DOHH2 (cell line): ENCODE results near the gene FTCD.

Experiments
- H3F3A ChIP-seq: fragments of 200-600 bp; sonication (generic), shearing (Covaris generic); 2 replicates; pipeline ENCODE4 v1.6.0; 2016; ENCODE audit warnings: antibody characterized with exemption, mild to moderate bottlenecking; ENCODE audit not compliant: control insufficient read depth, insufficient read depth
- H3K27ac ChIP-seq: fragments of 200-600 bp; sonication (generic); 2 replicates; pipeline ENCODE4 v1.5.1; 2014; ENCODE audit warnings: low read depth, mild to moderate bottlenecking, low read length, moderate library complexity
- H3K27me3 ChIP-seq: fragments of 200-600 bp; sonication (generic); 2 replicates; pipeline ENCODE4 v1.6.1; 2014; ENCODE audit warnings: mild to moderate bottlenecking, low read length, mixed read lengths; ENCODE audit not compliant: control insufficient read depth
- H3K36me3 ChIP-seq: fragments of 200-600 bp; sonication (generic); 2 replicates; pipeline ENCODE4 v1.6.1; 2014; ENCODE audit warnings: mild to moderate bottlenecking, low read length, moderate library complexity, mixed read lengths; ENCODE audit not compliant: control insufficient read depth
- H3K4me1 ChIP-seq: fragments of 200-600 bp; sonication (generic); 2 replicates; pipeline ENCODE4 v1.6.1; 2014; ENCODE audit warnings: mild to moderate bottlenecking, low read length, mixed read lengths; ENCODE audit not compliant: control insufficient read depth
- H3K4me2 ChIP-seq: fragments of 200-600 bp; sonication (generic); 2 replicates; pipeline ENCODE4 v1.6.0; 2014; ENCODE audit warnings: mild to moderate bottlenecking, low read length, moderate library complexity
- H3K4me3 ChIP-seq: fragments of 200-600 bp; sonication (generic); 2 replicates; pipeline ENCODE4 v1.5.1; 2014; ENCODE audit warnings: mild to moderate bottlenecking, low read length, mixed read lengths
- H3K79me2 ChIP-seq: fragments of 200-600 bp; sonication (generic); 2 replicates; pipeline ENCODE4 v1.6.1; 2014; ENCODE audit warnings: mild to moderate bottlenecking, low read length, mixed read lengths; ENCODE audit not compliant: control insufficient read depth
- H3K9me2 ChIP-seq: fragments of 200-600 bp; sonication (generic); replicated peaks from 2 replicates; pipeline ENCODE4 v1.6.1; 2014; ENCODE audit warnings: mild to moderate bottlenecking, low read length, mixed read lengths; ENCODE audit not compliant: control insufficient read depth
- H3K9me3 ChIP-seq: fragments of 200-600 bp; sonication (generic); 2 replicates; pipeline ENCODE4 v1.6.1; 2014; ENCODE audit warnings: antibody characterized with exemption, low read length, mixed read lengths; ENCODE audit not compliant: control insufficient read depth, insufficient read depth
- H4K20me1 ChIP-seq: fragments of 200-600 bp; sonication (generic); 2 replicates; pipeline ENCODE4 v1.6.0; 2014; ENCODE audit warnings: low read depth, mild to moderate bottlenecking, antibody characterized with exemption, low read length, moderate library complexity; ENCODE audit not compliant: control insufficient read depth, insufficient read depth
- CTCF ChIP-seq: fragments of 200-600 bp; sonication (generic); IDR thresholded peaks from one replicate; pipeline ENCODE4 v1.5.1; 2014; ENCODE audit warnings: antibody characterized with exemption, mild to moderate bottlenecking, low read depth, low read length; ENCODE audit not compliant: poor library complexity, severe bottlenecking
- EZH2phosphoT487 ChIP-seq: fragments of 200-600 bp; sonication (generic); IDR thresholded peaks from 2 replicates; pipeline ENCODE4 v1.6.1; 2017; ENCODE audit warnings: borderline replicate concordance, mild to moderate bottlenecking, antibody characterized with exemption, low read length, moderate library complexity, mixed read lengths

Gene FTCD

GRCh38 chr21:46196733-46197132 lies 41.4 kb upstream of the FTCD start:
- Histone ChIP-seq H3K4me2 (no peak overlapping the region), H3K79me2 (no peaks in the 10 kb centered on the region), H3K9me3 (no peaks in the 10 kb centered on the region), H3K4me1 (no peaks in the 10 kb centered on the region), H3F3A (no peaks in the 10 kb centered on the region), H3K36me3 (peaks cover 86% of the 10 kb centered on the region), H3K27me3 (no peaks in the 10 kb centered on the region), H4K20me1 (no peaks in the 10 kb centered on the region), H3K9me2 (no peaks in the 10 kb centered on the region), H3K27ac (no peak overlapping the region), H3K4me3 (no peak overlapping the region)
- TF ChIP-seq CTCF: no peak
- TF ChIP-seq EZH2phosphoT487: no peak

DNA sequence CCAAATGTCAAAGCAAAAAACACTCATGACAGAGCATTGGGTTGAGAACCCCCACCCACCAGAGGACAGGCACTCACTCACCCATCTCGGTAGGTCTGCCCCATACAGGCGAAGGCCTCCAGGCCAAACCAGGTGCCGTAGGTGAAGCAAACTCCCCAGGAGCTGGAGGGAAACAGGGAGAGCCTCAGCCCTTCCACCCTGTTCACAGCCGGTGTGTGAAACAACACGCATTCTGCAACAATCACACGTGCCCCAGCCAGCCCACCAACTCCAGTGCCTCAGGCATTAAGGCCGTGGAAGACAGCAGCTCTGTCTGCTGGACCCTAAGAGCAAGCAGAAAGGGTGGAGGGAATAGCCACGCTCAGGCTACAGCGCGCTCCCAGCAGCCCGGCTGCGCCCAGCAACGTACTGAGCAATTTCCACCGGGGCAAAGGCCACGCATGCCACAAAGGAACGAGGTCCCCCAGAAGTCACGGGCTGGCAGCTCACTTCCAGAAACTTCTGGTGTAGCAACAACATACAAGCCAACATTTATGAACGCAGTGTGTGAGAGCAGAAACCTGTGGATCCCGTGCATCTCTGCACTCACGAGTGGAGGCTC lies 40.3 kb upstream of the FTCD start:
- Histone ChIP-seq H3K4me2 (no peak overlapping the region), H3K4me1 (no peaks in the 10 kb centered on the region), H3K9me3 (no peaks in the 10 kb centered on the region), H3K79me2 (no peaks in the 10 kb centered on the region), H3K9me2 (no peaks in the 10 kb centered on the region), H4K20me1 (no peaks in the 10 kb centered on the region), H3K27ac (no peak overlapping the region), H3K36me3 (peaks cover 94% of the 10 kb centered on the region), H3K27me3 (no peaks in the 10 kb centered on the region), H3K4me3 (no peak overlapping the region), H3F3A (no peaks in the 10 kb centered on the region)
- TF ChIP-seq EZH2phosphoT487: no peak
- no peak for TF ChIP-seq CTCF

DNA sequence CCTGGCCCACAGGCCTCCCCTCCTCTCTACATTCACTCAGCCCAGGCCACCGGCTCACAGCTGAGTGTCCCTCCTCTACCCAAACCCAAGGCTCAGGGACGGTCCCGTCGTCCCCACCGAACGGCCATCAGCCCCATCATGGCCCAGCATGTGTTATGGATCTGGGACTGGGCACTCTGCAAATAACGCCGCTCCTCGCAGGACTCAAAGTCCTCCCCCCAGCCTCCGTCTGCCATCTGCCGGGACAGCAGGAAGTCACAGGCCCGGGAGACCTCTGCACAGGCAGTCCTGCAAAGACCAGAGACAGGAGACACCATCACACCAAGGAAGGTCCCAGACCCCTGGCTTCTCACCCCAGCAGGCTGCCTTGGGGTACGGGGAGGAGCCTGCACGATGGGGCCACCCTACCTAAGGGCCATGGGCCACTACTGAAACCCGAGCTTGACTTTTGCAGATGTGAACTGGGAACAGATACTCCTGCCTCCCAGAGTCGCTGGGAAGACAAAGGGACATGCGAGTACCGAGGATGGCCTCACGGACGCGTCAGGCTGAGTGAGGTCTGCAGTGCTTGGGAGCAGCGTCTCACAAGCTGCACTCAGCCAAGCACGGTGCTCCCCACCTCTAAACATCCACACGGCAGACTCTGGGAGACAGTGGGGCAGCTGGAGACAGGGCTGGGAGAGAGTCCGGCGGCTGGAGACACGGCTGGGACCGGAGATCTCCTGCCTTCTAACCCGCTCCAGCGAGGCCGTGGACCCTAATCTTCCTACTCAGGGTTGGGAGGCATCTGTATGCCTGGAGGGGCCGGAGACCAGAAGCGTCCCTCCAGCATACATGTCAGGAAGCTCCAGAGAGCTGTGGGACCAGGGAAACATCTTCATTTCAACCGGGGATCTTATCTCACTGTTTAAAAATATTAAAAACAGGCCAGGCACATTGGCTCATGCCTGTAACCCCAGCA lies 39.3 kb upstream of the FTCD start:
- Histone ChIP-seq H3K9me3 (no peaks in the 10 kb centered on the region), H3K27me3 (no peaks in the 10 kb centered on the region), H3K4me2 (no peak overlapping the region), H3K36me3 (peaks cover 91% of the 10 kb centered on the region), H3K27ac (no peak overlapping the region), H4K20me1 (no peaks in the 10 kb centered on the region), H3K9me2 (no peaks in the 10 kb centered on the region), H3K4me3 (no peak overlapping the region), H3F3A (no peaks in the 10 kb centered on the region), H3K79me2 (no peaks in the 10 kb centered on the region), H3K4me1 (no peaks in the 10 kb centered on the region)
- TF ChIP-seq CTCF (no peak), EZH2phosphoT487 (no peak)
